K562 (cell line): ENCODE data around the gene NDUFS6. TPM values are rescaled to one million over a fixed set of nuclear protein-coding genes. Genes with fewer than 3 reads are reported as not detected.

ENCODE experiments used
- ATAC-seq: fragments of 200-7000 bp; cut with Tn5 transposase; 3 replicates; pipeline ENCODE4 v1.9.1; 2020; ENCODE audit warnings: moderate library complexity
- BruUV-seq: library from RNA; stranded (reverse); fragments of 400-500 nt; replicated peaks from 2 replicates; lab custom pipeline; 2021; lab: Mats Ljungman, UMichigan
- CTCF ChIA-PET: fragments of 300-600 bp; formaldehyde crosslinking; extraction: SDS; loops from one replicate; lab custom pipeline; 2021; ENCODE audit warnings: low intra/inter-chr PET ratio; lab: Yijun Ruan, JAX
- POLR2A ChIA-PET: fragments of 300-600, 350-650 bp; sonication (Branson Sonifier 250); formaldehyde crosslinking; extraction: SDS; loops from one replicate; lab custom pipeline; 2021; ENCODE audit warnings: antibody characterized with exemption, inconsistent platforms; lab: Yijun Ruan, JAX
- DNase-seq, 4 experiments: peaks; one replicate each; pipeline versions ENCODE4 v3.0.0 to v3.0.0-alpha.2; 2011 to 2018; ENCODE audit warnings: low spot score in 3 of 4, mixed read lengths in 3 of 4; ENCODE audit errors: extremely low read depth in 1 of 4
- FAIRE-seq: peaks from 2 replicates; lab custom pipeline; 2011; peaks lifted over from hg19 to GRCh38; lab: Jason Lieb, UNC
- H2AFZ ChIP-seq: 2 replicates; pipeline ENCODE4 v1.6.0; 2011; ENCODE audit warnings: low read depth, low read length, control low read depth, inconsistent platforms
- H3K27ac ChIP-seq: fragments of 200-600 bp; 3 replicates; pipeline ENCODE4 v1.8.0; 2011; ENCODE audit warnings: low read depth, mild to moderate bottlenecking, control low read depth, inconsistent platforms, low read length, moderate library complexity, mixed read lengths; ENCODE audit errors: extremely low read depth
- H3K27me3 ChIP-seq, 2 experiments: fragments of 300-600 bp in 1 of 2; 2 replicates in 1 of 2; 3 replicates in 1 of 2; pipeline versions ENCODE4 v1.6.0 to v1.8.0; 2011; ENCODE audit warnings: inconsistent platforms in 2 of 2, low read length in 2 of 2, mild to moderate bottlenecking in 1 of 2, mixed read lengths in 1 of 2, moderate library complexity in 1 of 2; ENCODE audit not compliant: control insufficient read depth in 2 of 2, insufficient read depth in 2 of 2
- H3K36me3 ChIP-seq: fragments of 300-600 bp; 3 replicates; pipeline ENCODE4 v1.8.0; 2011; ENCODE audit warnings: mild to moderate bottlenecking, low read length, inconsistent platforms; ENCODE audit not compliant: control insufficient read depth, insufficient read depth
- H3K4me1 ChIP-seq, 2 experiments: fragments of 200-600 bp in 1 of 2; replicated peaks in 1 of 2; 2 replicates in 1 of 2; 3 replicates in 1 of 2; pipeline versions ENCODE4 v1.5.1 to v1.8.0; 2011; ENCODE audit warnings: inconsistent platforms in 2 of 2, low read length in 2 of 2, mild to moderate bottlenecking in 1 of 2, mixed read lengths in 1 of 2, moderate library complexity in 1 of 2; ENCODE audit not compliant: control insufficient read depth in 2 of 2, insufficient read depth in 2 of 2
- H3K4me2 ChIP-seq: 2 replicates; pipeline ENCODE4 v1.6.1; 2011; ENCODE audit warnings: low read length, control low read depth, inconsistent platforms, mixed read lengths; ENCODE audit not compliant: insufficient read depth
- H3K4me3 ChIP-seq: fragments of 200-600 bp; sonication (generic), shearing (Covaris generic); 2 replicates; pipeline ENCODE4 v1.5.1; 2016; ENCODE audit warnings: control low read depth, inconsistent platforms
- H3K79me2 ChIP-seq: fragments of 200-600 bp; 3 replicates; pipeline ENCODE4 v1.8.0; 2011; ENCODE audit warnings: low read length, inconsistent platforms; ENCODE audit not compliant: control insufficient read depth, insufficient read depth
- H3K9ac ChIP-seq, 2 experiments: 2 replicates each; pipeline versions ENCODE4 v1.6.0 to v1.6.1; 2011; ENCODE audit warnings: low read depth in 2 of 2, low read length in 2 of 2, control low read depth in 1 of 2, inconsistent platforms in 1 of 2, mild to moderate bottlenecking in 1 of 2, mixed read lengths in 1 of 2; ENCODE audit not compliant: insufficient read depth in 1 of 2
- H3K9me1 ChIP-seq: one replicate; pipeline ENCODE4 v1.6.0; 2011; ENCODE audit warnings: inconsistent platforms, mild to moderate bottlenecking, low read length, moderate library complexity; ENCODE audit not compliant: control insufficient read depth, insufficient read depth
- H3K9me3 ChIP-seq: replicated peaks from 2 replicates; pipeline ENCODE4 v1.5.1; 2011; ENCODE audit warnings: low read depth, low read length, inconsistent platforms; ENCODE audit not compliant: control insufficient read depth, insufficient read depth
- H4K20me1 ChIP-seq: replicated peaks from 2 replicates; pipeline ENCODE4 v1.6.1; 2011; ENCODE audit warnings: low read length, inconsistent platforms, mixed read lengths; ENCODE audit not compliant: control insufficient read depth, insufficient read depth
- CBFA2T3 ChIP-seq: fragments of 450-650 bp; IDR thresholded peaks from 2 replicates; pipeline ENCODE4 v1.6.1; 2017
- CHAMP1 ChIP-seq: fragments of 450-650 bp; IDR thresholded peaks from 2 replicates; pipeline ENCODE4 v1.6.1; 2016; ENCODE audit warnings: mild to moderate bottlenecking
- CHCHD3 ChIP-seq: fragments of 250-450 bp; sonication (Bioruptor Pico); IDR thresholded peaks from 2 replicates; pipeline ENCODE4 v2.1.2; 2022; ENCODE audit warnings: mild to moderate bottlenecking
- ERF ChIP-seq: fragments of 450-650 bp; formaldehyde crosslinking; IDR thresholded peaks from 2 replicates; pipeline ENCODE4 v1.4.0; 2020; ENCODE audit warnings: mild to moderate bottlenecking, mixed read lengths
- KAT7 ChIP-seq: sonication (generic); formaldehyde crosslinking; IDR thresholded peaks from 2 replicates; pipeline ENCODE4 v1.8.0; 2022; ENCODE audit warnings: missing genetic modification reagents, mild to moderate bottlenecking, borderline replicate concordance
- MCM5 ChIP-seq: fragments of 450-650 bp; IDR thresholded peaks from 2 replicates; pipeline ENCODE4 v1.6.1; 2016; ENCODE audit warnings: low read depth
- RBM25 ChIP-seq: fragments of 200-400 bp; formaldehyde crosslinking; IDR thresholded peaks from 2 replicates; pipeline ENCODE4 v1.6.1; 2018; ENCODE audit warnings: low read length, low read depth, moderate library complexity; ENCODE audit not compliant: severe bottlenecking
- SRSF9 ChIP-seq: fragments of 200-400 bp; formaldehyde crosslinking; IDR thresholded peaks from 2 replicates; pipeline ENCODE4 v1.6.1; 2017; ENCODE audit warnings: low read depth, low read length, borderline replicate concordance
- ZBTB5 ChIP-seq: fragments of 450-650 bp; IDR thresholded peaks from 2 replicates; pipeline ENCODE4 v1.6.1; 2017; ENCODE audit warnings: antibody characterized with exemption
- ZNF224 ChIP-seq: sonication (generic); formaldehyde crosslinking; IDR thresholded peaks from 2 replicates; pipeline ENCODE4 v1.8.0; 2022; ENCODE audit warnings: mild to moderate bottlenecking, missing genetic modification reagents
- ZNF282 ChIP-seq: sonication (generic); formaldehyde crosslinking; IDR thresholded peaks from 2 replicates; pipeline ENCODE4 v1.8.1; 2023; ENCODE audit warnings: missing genetic modification reagents
- ZNF347 ChIP-seq: fragments of 450-650 bp; formaldehyde crosslinking; IDR thresholded peaks from 2 replicates; pipeline ENCODE4 v1.4.0; 2020; ENCODE audit warnings: low read depth, mild to moderate bottlenecking, moderate library complexity
- WGBS: fragments of 100-300 bp; shearing (Covaris generic); methylation state at CpG from one replicate; pipeline ENCODE4 v1.1.6; 2016; ENCODE audit warnings: low coverage, mixed read lengths; ENCODE audit not compliant: insufficient coverage; ENCODE audit errors: missing lambda C conversion rate; 5-methylcytosine and 5-hydroxymethylcytosine counted together
- in situ Hi-C: fragments of 300-500 bp; cut with MboI; formaldehyde crosslinking; loops from 4 replicates; pipeline ENCODE4 v1.15.0; 2018; ENCODE audit warnings: inconsistent platforms, mixed read lengths
- intact Hi-C: fragments of 100-400 bp; cut with micrococcal nuclease; formaldehyde crosslinking; loops from 2 replicates; pipeline ENCODE4 v1.14.2; 2022
- polyA plus RNA-seq, 8 experiments: library from polyadenylated mRNA; depleted of rRNA in 4 of 8; stranded (reverse) in 5 of 8; unstranded in 3 of 8; fragments of >200 nt; fragmentation: Nextera tagmentation in 2 of 8; fragmentation: Illumina TruSeq in 1 of 8; extraction: Ambion mirVana in 2 of 8; extraction: Trizol in 1 of 8; gene quantifications; 2 replicates each; pipeline versions ENCODE4 v1.2.1 to v1.2.3, GENCODE V29; 2011 to 2014; ENCODE audit warnings: inconsistent platforms in 1 of 8, missing spikeins in 1 of 8
- total RNA-seq, 7 experiments: library from RNA; depleted of rRNA in 6 of 7; stranded (reverse); fragments of >200 nt in 6 of 7; fragmentation: Illumina TruSeq in 2 of 7; extraction: Trizol in 2 of 7; gene quantifications; 2 replicates each; pipeline versions ENCODE4 v1.2.1 to v1.2.3, GENCODE V29; 2011 to 2021; ENCODE audit warnings: low replicate concordance in 1 of 7

NDUFS6 gene
- total and polyA plus RNA-seq, 9 of the 15 experiments (the other 6 are each of a cell fraction or from before 2014, with no cell fraction given), result 36.1 to 291 (median 77.0) TPM

GRCh38 chr5:1821862-1822261 lies 20.7 kb downstream of the NDUFS6 start:
- peaks cover 0 to 7% of the 10 kb centered on the region in 2 experiments; a peak in 1 of 5 replicates for H3K4me1 ChIP-seq
- H3K36me3 ChIP-seq, result peaks cover 92% of the 10 kb centered on the region
- no peak for FAIRE-seq
- no TSS peak for BruUV-seq
- no peak overlapping the region for H3K9ac ChIP-seq
- H3K4me3 ChIP-seq, result no peak overlapping the region
- in situ Hi-C loops, result no loop called here
- 0 out of 3 replicates have a peak, but pooled peaks cover 4% of the 10 kb centered on the region for H3K79me2 ChIP-seq
- WGBS, result 93% methylated on average over 8 of the region's 8 CpGs
- no peaks in the 10 kb centered on the region for H3K9me3 ChIP-seq
- H3K4me2 ChIP-seq, result no peak overlapping the region
- TF ChIP-seq KAT7 (CRISPR knock-in tag), result no peak
- TF ChIP-seq ERF, result no peak
- no peak for TF ChIP-seq CBFA2T3
- TF ChIP-seq, all 486 proteins: peak for 0
- intact Hi-C loops, result no loop called here
- DNase-seq, result no peak
- Histone ChIP-seq H4K20me1 (peaks cover 11% of the 10 kb centered on the region), H3K27ac (no peak overlapping the region), H3K9me1 (no peaks in the 10 kb centered on the region), H3K27me3 (no peaks in the 10 kb centered on the region), H2AFZ (no peak overlapping the region)
- CTCF ChIA-PET, result interaction anchor here (0.7 kb wide), 1 partner anchor 25 kb away, joined by 3 read pairs; no protein-coding TSS in a partner anchor
- POLR2A ChIA-PET, result no interaction called here
- no peak for ATAC-seq

- DNase-seq, result no peak
- 0 out of 3 replicates have a peak, but pooled peaks cover 3% of the 10 kb centered on the region for H3K79me2 ChIP-seq
- in situ Hi-C loops, result no loop called here
- ChIA-PET POLR2A (interaction anchor here (0.8 kb wide), 1 partner anchor 13 kb away, joined by 3 read pairs; no protein-coding TSS in a partner anchor), CTCF (no interaction called here)
- intact Hi-C loops, result no loop called here
- 0 out of 2 replicates have a peak, but pooled peaks cover 7% of the 10 kb centered on the region for H4K20me1 ChIP-seq
- H3K9me1 ChIP-seq, result no peaks in the 10 kb centered on the region
- no peak overlapping the region for H3K27ac ChIP-seq
- no peaks in the 10 kb centered on the region for H3K9me3 ChIP-seq
- FAIRE-seq, result no peak
- peaks cover 81% of the 10 kb centered on the region for H3K36me3 ChIP-seq
- BruUV-seq, result no TSS peak
- H2AFZ ChIP-seq, result no peak overlapping the region
- ATAC-seq, result no peak
- no peak overlapping the region for H3K4me3 ChIP-seq
- peaks cover 0 to 19% of the 10 kb centered on the region in 2 experiments; a peak in 2 of 5 replicates for H3K4me1 ChIP-seq
- no peak overlapping the region for H3K9ac ChIP-seq
- H3K4me2 ChIP-seq, result no peak overlapping the region
- no peaks in the 10 kb centered on the region for H3K27me3 ChIP-seq
- 95% methylated on average over 12 of the region's 12 CpGs for WGBS
- TF ChIP-seq ZBTB5 (no peak), MCM5 (no peak), ZNF282 (CRISPR knock-in tag) (no peak), CHCHD3 (CRISPR knock-in tag) (no peak), CHAMP1 (no peak), ZNF224 (no peak), ZNF347 (CRISPR knock-in tag) (no peak), RBM25 (no peak), SRSF9 (no peak)
Observed at GRCh38 chr5:1823381-1824034, 22.3 kb downstream of the NDUFS6 start.
